Upper lobe of left lung (tissue), 4 donors: ENCODE results near the gene TNN.

Experiments
- CTCF ChIP-seq, 6 experiments: fragments of 450-650 bp in 4 of 6; fragments of 200-600 bp in 2 of 6; sonication (generic) in 2 of 6; IDR thresholded peaks; one replicate each; pipeline ENCODE4 v1.5.1; 2016 to 2019; ENCODE audit warnings: antibody characterized with exemption in 6 of 6
- EP300 ChIP-seq, 4 donors: sonication (generic); formaldehyde crosslinking; IDR thresholded peaks; one replicate each; pipeline ENCODE4 v1.5.1; 2017; ENCODE audit warnings: antibody characterized with exemption in 4 of 4, control low read depth in 2 of 4

GRCh38 chr1:175133673-175134435 lies 66.2 kb downstream of the TNN start:
- TF ChIP-seq CTCF (IDR thresholded peaks at IDR 0.05) (no peak), EP300 (IDR thresholded peaks at IDR 0.05) (no peak)
